IMR-90 (cell line): ENCODE results near the gene HSPH1. TPM values are rescaled to one million over a fixed set of nuclear protein-coding genes. Genes with fewer than 3 reads are reported as not detected.
A peak's percentile ranks its signal among the peaks of the same experiment; 100 is the strongest.

Experiments used
- ATAC-seq: fragments of 200-7000 bp; cut with Tn5 transposase; 2 replicates; pipeline ENCODE4 v1.9.1; 2020; ENCODE audit warnings: low read depth, mild to moderate bottlenecking, moderate library complexity
- BruUV-seq: library from RNA; stranded (reverse); fragments of 400-500 nt; replicated peaks from 2 replicates; lab custom pipeline; 2021; lab: Mats Ljungman, UMichigan
- CTCF ChIA-PET: fragments of 300-600 bp; formaldehyde crosslinking; extraction: SDS; loops from one replicate; lab custom pipeline; 2021; ENCODE audit warnings: antibody characterized with exemption; lab: Yijun Ruan, JAX
- POLR2A ChIA-PET: fragments of 300-600 bp; sonication (Branson Sonifier 250); formaldehyde crosslinking; loops from one replicate; lab custom pipeline; 2022; ENCODE audit warnings: antibody characterized with exemption; ENCODE audit not compliant: unreplicated experiment; lab: Charles Lee
- DNase-seq: peaks from one replicate; pipeline ENCODE4 v3.0.0; 2013
- H2AFZ ChIP-seq: replicated peaks from 2 replicates; pipeline ENCODE3; 2013; ENCODE audit warnings: low read length, mild to moderate bottlenecking; ENCODE audit not compliant: poor library complexity
- H2AK5ac ChIP-seq: 2 replicates; pipeline ENCODE4 v1.6.1; 2013; ENCODE audit warnings: low read depth, low read length, inconsistent platforms
- H2AK9ac ChIP-seq: replicated peaks from 2 replicates; pipeline ENCODE3; 2013; ENCODE audit warnings: mild to moderate bottlenecking, low read depth, low read length, moderate library complexity; ENCODE audit not compliant: poor library complexity
- H2BK120ac ChIP-seq: 2 replicates; pipeline ENCODE4 v1.6.1; 2013; ENCODE audit warnings: low read depth, low read length, inconsistent platforms
- H2BK15ac ChIP-seq: 3 replicates; pipeline ENCODE4 v1.6.1; 2013; ENCODE audit warnings: low read depth, low read length, inconsistent platforms
- H2BK20ac ChIP-seq: 2 replicates; pipeline ENCODE4 v1.6.1; 2013; ENCODE audit warnings: low read depth, mild to moderate bottlenecking, inconsistent platforms, low read length, moderate library complexity
- H2BK5ac ChIP-seq: 2 replicates; pipeline ENCODE4 v1.6.1; 2013; ENCODE audit warnings: mild to moderate bottlenecking, low read depth, low read length, inconsistent platforms; ENCODE audit not compliant: poor library complexity, severe bottlenecking
- H3K14ac ChIP-seq: replicated peaks from 2 replicates; pipeline ENCODE4 v1.6.1; 2013; ENCODE audit warnings: low read depth, low read length, inconsistent platforms
- H3K18ac ChIP-seq: 2 replicates; pipeline ENCODE4 v1.6.1; 2013; ENCODE audit warnings: low read depth, low read length, control low read depth
- H3K23ac ChIP-seq: 2 replicates; pipeline ENCODE4 v1.6.1; 2013; ENCODE audit warnings: low read depth, low read length, inconsistent platforms
- H3K27ac ChIP-seq: 2 replicates; pipeline ENCODE4 v1.5.1; 2013; ENCODE audit warnings: mild to moderate bottlenecking, control low read depth, low read length; ENCODE audit not compliant: insufficient read depth
- H3K27me3 ChIP-seq: 2 replicates; pipeline ENCODE4 v1.6.1; 2013; ENCODE audit warnings: low read length; ENCODE audit not compliant: control insufficient read depth, insufficient read depth
- H3K36me3 ChIP-seq: 2 replicates; pipeline ENCODE4 v1.6.1; 2013; ENCODE audit warnings: low read length, mixed read lengths; ENCODE audit not compliant: control insufficient read depth, insufficient read depth
- H3K4ac ChIP-seq: 2 replicates; pipeline ENCODE4 v1.6.1; 2013; ENCODE audit warnings: low read depth, low read length, inconsistent platforms
- H3K4me1 ChIP-seq: 2 replicates; pipeline ENCODE4 v1.6.1; 2013; ENCODE audit warnings: low read length, mixed read lengths; ENCODE audit not compliant: control insufficient read depth, insufficient read depth
- H3K4me2 ChIP-seq: 2 replicates; pipeline ENCODE4 v1.6.1; 2013; ENCODE audit warnings: low read depth, mild to moderate bottlenecking, control low read depth, low read length, moderate library complexity
- H3K4me3 ChIP-seq: 2 replicates; pipeline ENCODE4 v1.5.1; 2013; ENCODE audit warnings: low read depth, mild to moderate bottlenecking, control low read depth, low read length, moderate library complexity; ENCODE audit not compliant: insufficient read depth
- H3K56ac ChIP-seq: 2 replicates; pipeline ENCODE4 v1.6.1; 2013; ENCODE audit warnings: low read length, inconsistent platforms; ENCODE audit not compliant: insufficient read depth; ENCODE audit errors: extremely low read depth
- H3K79me1 ChIP-seq, 2 experiments: 2 replicates each; pipeline ENCODE4 v1.6.1; 2013; ENCODE audit warnings: low read length in 2 of 2, inconsistent platforms in 1 of 2, low read depth in 1 of 2
- H3K9ac ChIP-seq: 2 replicates; pipeline ENCODE4 v1.6.1; 2013; ENCODE audit warnings: low read depth, low read length, control low read depth
- H3K9me1 ChIP-seq: 2 replicates; pipeline ENCODE4 v1.6.1; 2013; ENCODE audit warnings: low read length, inconsistent platforms; ENCODE audit not compliant: insufficient read depth
- H3K9me3 ChIP-seq: 2 replicates; pipeline ENCODE4 v1.6.1; 2013; ENCODE audit warnings: low read length; ENCODE audit not compliant: control insufficient read depth, insufficient read depth
- H4K20me1 ChIP-seq: 2 replicates; pipeline ENCODE4 v1.6.1; 2013; ENCODE audit warnings: low read length, inconsistent platforms; ENCODE audit not compliant: insufficient read depth
- H4K5ac ChIP-seq: 2 replicates; pipeline ENCODE4 v1.6.1; 2013; ENCODE audit warnings: mild to moderate bottlenecking, low read depth, low read length, control low read depth
- H4K8ac ChIP-seq, 2 experiments: 2 replicates each; pipeline ENCODE4 v1.6.1; 2013; ENCODE audit warnings: low read depth in 2 of 2, low read length in 2 of 2, control low read depth in 1 of 2, inconsistent platforms in 1 of 2
- H4K91ac ChIP-seq: 2 replicates; pipeline ENCODE4 v1.6.1; 2013; ENCODE audit warnings: low read depth, low read length, inconsistent platforms; ENCODE audit not compliant: insufficient read depth
- BHLHE40 ChIP-seq: fragments of 150-350 bp; IDR thresholded peaks from 2 replicates; pipeline ENCODE4 v1.6.1; 2016; ENCODE audit warnings: mild to moderate bottlenecking, low read depth, low read length
- CEBPB ChIP-seq: IDR thresholded peaks from 2 replicates; pipeline ENCODE4 v1.6.1; 2012; ENCODE audit warnings: low read depth, low read length, improper control_type of control experiment
- CHD1 ChIP-seq: IDR thresholded peaks from 2 replicates; pipeline ENCODE4 v1.6.1; 2012; ENCODE audit warnings: low read depth, low read length, improper control_type of control experiment
- FOS ChIP-seq: fragments of 150-350 bp; IDR thresholded peaks from 2 replicates; pipeline ENCODE4 v1.6.1; 2016; ENCODE audit warnings: low read depth, low read length
- MAFK ChIP-seq: IDR thresholded peaks from 2 replicates; pipeline ENCODE4 v1.6.1; 2012; ENCODE audit warnings: low read depth, low read length, improper control_type of control experiment
- MAZ ChIP-seq: IDR thresholded peaks from 2 replicates; pipeline ENCODE4 v1.6.1; 2012; ENCODE audit warnings: low read depth, mild to moderate bottlenecking, low read length, improper control_type of control experiment, moderate library complexity, borderline replicate concordance
- MXI1 ChIP-seq: IDR thresholded peaks from 2 replicates; pipeline ENCODE4 v1.6.1; 2012; ENCODE audit warnings: low read depth, mild to moderate bottlenecking, low read length, moderate library complexity, borderline replicate concordance
- NFE2L2 ChIP-seq: fragments of 150-350 bp; IDR thresholded peaks from 2 replicates; pipeline ENCODE4 v1.6.1; 2016; ENCODE audit warnings: low read depth, mild to moderate bottlenecking, low read length
- POLR2A ChIP-seq: IDR thresholded peaks from 2 replicates; pipeline ENCODE4 v1.6.1; 2012; ENCODE audit warnings: mild to moderate bottlenecking, low read depth, low read length
- RAD21 ChIP-seq: IDR thresholded peaks from 2 replicates; pipeline ENCODE4 v1.6.1; 2012; ENCODE audit warnings: low read length, improper control_type of control experiment
- RCOR1 ChIP-seq: IDR thresholded peaks from 2 replicates; pipeline ENCODE4 v1.6.1; 2012; ENCODE audit warnings: mild to moderate bottlenecking, low read length, improper control_type of control experiment; ENCODE audit not compliant: insufficient replicate concordance
- SMC3 ChIP-seq: fragments of 150-350 bp; IDR thresholded peaks from 2 replicates; pipeline ENCODE4 v1.6.1; 2016; ENCODE audit warnings: low read depth, mild to moderate bottlenecking, antibody characterized with exemption, low read length, moderate library complexity
- USF2 ChIP-seq: fragments of 150-350 bp; IDR thresholded peaks from 2 replicates; pipeline ENCODE4 v1.6.1; 2017; ENCODE audit warnings: mild to moderate bottlenecking, antibody characterized with exemption, low read length, low read depth
- WGBS, 2 experiments: methylation state at CpG; one replicate each; pipeline versions ENCODE4 v1.1.5 to v1.1.7; 2013; ENCODE audit warnings: missing lambda C conversion rate in 2 of 2; ENCODE audit not compliant: insufficient read length in 1 of 2; ENCODE audit errors: extremely low coverage in 2 of 2; 5-methylcytosine and 5-hydroxymethylcytosine counted together
- dilution Hi-C: fragments of 300-500 bp; cut with HindIII; formaldehyde crosslinking; loops from one replicate; pipeline ENCODE4 v1.14.3; 2018; ENCODE audit warnings: low sequenced_read_pairs; ENCODE audit not compliant: unreplicated experiment
- in situ Hi-C: fragments of 300-500 bp; cut with MboI; formaldehyde crosslinking; loops from 3 replicates; pipeline ENCODE4 v1.14.3; 2019; ENCODE audit warnings: low sequenced_read_pairs, inconsistent platforms, mixed read lengths
- intact Hi-C: fragments of 100-400 bp; cut with micrococcal nuclease; formaldehyde crosslinking; loops from 2 replicates; pipeline ENCODE4 v1.10.0; 2022
- polyA plus RNA-seq, 3 experiments: library from polyadenylated mRNA; depleted of rRNA; stranded (reverse); fragments of >200 nt; gene quantifications; 2 replicates each; pipeline ENCODE4 v1.2.3, GENCODE V29; 2012; ENCODE audit warnings: low replicate concordance in 1 of 3
- total RNA-seq: library from RNA; depleted of rRNA; stranded (reverse); fragments of >200 nt; gene quantifications from 2 replicates; pipeline ENCODE4 v1.2.3, GENCODE V29; 2012
- TF ChIP-seq, protein P1 (sequence below): fragments of 150-350 bp; IDR thresholded peaks from 2 replicates; pipeline ENCODE4 v1.6.1; 2016; ENCODE audit warnings: low read depth, mild to moderate bottlenecking, low read length, moderate library complexity, borderline replicate concordance
- TF ChIP-seq, protein P2 (sequence below): conservative IDR thresholded peaks from 2 replicates; pipeline ENCODE4 v1.5.1; 2012; ENCODE audit warnings: mild to moderate bottlenecking, low read depth, low read length, improper control_type of control experiment

Gene HSPH1
- total and polyA plus RNA-seq, 2 of the 4 experiments (the other 2 are of a cell fraction): 36.8 to 40.3 TPM

- H2AFZ ChIP-seq: no peak overlapping the region
- H3K79me1 ChIP-seq: peaks cover 0 to 9% of the 10 kb centered on the region in 2 experiments; a peak in 2 of 4 replicates
- no peak overlapping the region for H3K23ac ChIP-seq
- H3K4me1 ChIP-seq: no peaks in the 10 kb centered on the region
- H3K18ac ChIP-seq: no peak overlapping the region
- no peak overlapping the region for H2AK9ac ChIP-seq
- H4K91ac ChIP-seq: no peak overlapping the region
- H3K56ac ChIP-seq: no peak overlapping the region
- no peak overlapping the region for H2BK20ac ChIP-seq
- H2AK5ac ChIP-seq: no peak overlapping the region
- no peaks in the 10 kb centered on the region; the same call in 1 of the 2 replicates for H4K20me1 ChIP-seq
- no peak overlapping the region for H3K27ac ChIP-seq
- no peak overlapping the region for H3K4ac ChIP-seq
- H2BK5ac ChIP-seq: no peak overlapping the region
- no peak overlapping the region for H4K8ac ChIP-seq
- no CpG with 5 or more reads among the region's 3 CpGs for WGBS, 2 experiments
- no peak for ATAC-seq
- no peaks in the 10 kb centered on the region for H3K36me3 ChIP-seq
- no peak overlapping the region for H3K4me2 ChIP-seq
- ChIA-PET POLR2A (interaction anchor here (0.6 kb wide), 1 partner anchor 702 kb away, joined by 3 read pairs; no protein-coding TSS in a partner anchor), CTCF (no interaction called here)
- H4K5ac ChIP-seq: no peak overlapping the region
- no peak overlapping the region for H3K9ac ChIP-seq
- H3K9me1 ChIP-seq: no peaks in the 10 kb centered on the region
- intact Hi-C loops: no loop called here
- no peaks in the 10 kb centered on the region for H3K9me3 ChIP-seq
- no peak overlapping the region for H3K4me3 ChIP-seq
- no peak overlapping the region for H3K14ac ChIP-seq
- H2BK15ac ChIP-seq: no peak overlapping the region
- TF ChIP-seq FOS: no peak
- TF ChIP-seq, protein P1, sequence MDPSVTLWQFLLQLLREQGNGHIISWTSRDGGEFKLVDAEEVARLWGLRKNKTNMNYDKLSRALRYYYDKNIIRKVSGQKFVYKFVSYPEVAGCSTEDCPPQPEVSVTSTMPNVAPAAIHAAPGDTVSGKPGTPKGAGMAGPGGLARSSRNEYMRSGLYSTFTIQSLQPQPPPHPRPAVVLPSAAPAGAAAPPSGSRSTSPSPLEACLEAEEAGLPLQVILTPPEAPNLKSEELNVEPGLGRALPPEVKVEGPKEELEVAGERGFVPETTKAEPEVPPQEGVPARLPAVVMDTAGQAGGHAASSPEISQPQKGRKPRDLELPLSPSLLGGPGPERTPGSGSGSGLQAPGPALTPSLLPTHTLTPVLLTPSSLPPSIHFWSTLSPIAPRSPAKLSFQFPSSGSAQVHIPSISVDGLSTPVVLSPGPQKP: no peak
- TF ChIP-seq CEBPB: no peak
- no peak for TF ChIP-seq RAD21
- no peak for TF ChIP-seq USF2
- no peak for TF ChIP-seq BHLHE40
- TF ChIP-seq, protein P2, sequence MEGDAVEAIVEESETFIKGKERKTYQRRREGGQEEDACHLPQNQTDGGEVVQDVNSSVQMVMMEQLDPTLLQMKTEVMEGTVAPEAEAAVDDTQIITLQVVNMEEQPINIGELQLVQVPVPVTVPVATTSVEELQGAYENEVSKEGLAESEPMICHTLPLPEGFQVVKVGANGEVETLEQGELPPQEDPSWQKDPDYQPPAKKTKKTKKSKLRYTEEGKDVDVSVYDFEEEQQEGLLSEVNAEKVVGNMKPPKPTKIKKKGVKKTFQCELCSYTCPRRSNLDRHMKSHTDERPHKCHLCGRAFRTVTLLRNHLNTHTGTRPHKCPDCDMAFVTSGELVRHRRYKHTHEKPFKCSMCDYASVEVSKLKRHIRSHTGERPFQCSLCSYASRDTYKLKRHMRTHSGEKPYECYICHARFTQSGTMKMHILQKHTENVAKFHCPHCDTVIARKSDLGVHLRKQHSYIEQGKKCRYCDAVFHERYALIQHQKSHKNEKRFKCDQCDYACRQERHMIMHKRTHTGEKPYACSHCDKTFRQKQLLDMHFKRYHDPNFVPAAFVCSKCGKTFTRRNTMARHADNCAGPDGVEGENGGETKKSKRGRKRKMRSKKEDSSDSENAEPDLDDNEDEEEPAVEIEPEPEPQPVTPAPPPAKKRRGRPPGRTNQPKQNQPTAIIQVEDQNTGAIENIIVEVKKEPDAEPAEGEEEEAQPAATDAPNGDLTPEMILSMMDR: no peak
- TF ChIP-seq MXI1: no peak
- no peak for TF ChIP-seq RCOR1
- no peak for TF ChIP-seq MAFK
- no peak for TF ChIP-seq CHD1
- no peak for TF ChIP-seq NFE2L2
- TF ChIP-seq POLR2A: no peak
- TF ChIP-seq SMC3: no peak
- no peak for TF ChIP-seq MAZ
- H2BK120ac ChIP-seq: no peak overlapping the region
- H3K27me3 ChIP-seq: no peaks in the 10 kb centered on the region
- peak; percentile 67 for DNase-seq
- BruUV-seq: no TSS peak
- dilution Hi-C loops: no loop called here
- in situ Hi-C loops: no loop called here
These were observed 4.9 kb upstream of the HSPH1 start for GRCh38 chr13:31166591-31166990.
